Colonic mucosa (tissue), 4 donors: ENCODE data around the gene IL17RA. TPM values are rescaled to one million over a fixed set of nuclear protein-coding genes. Genes with fewer than 3 reads are reported as not detected.
"Not testable (repeated sequence)": the region's sequence is repeated elsewhere in the genome, so short reads cannot be mapped to it uniquely, and the experiment has no call there.

Experiments used
- DNase-seq: peaks from one replicate; pipeline ENCODE4 v3.0.0-alpha.2; 2020
- H3K27ac ChIP-seq: fragments of 200-600 bp; one replicate; pipeline ENCODE4 v1.8.0; 2021
- H3K27me3 ChIP-seq: fragments of 200-600 bp; one replicate; pipeline ENCODE4 v1.8.0; 2021
- H3K36me3 ChIP-seq: fragments of 200-600 bp; one replicate; pipeline ENCODE4 v1.8.0; 2021
- H3K4me1 ChIP-seq: fragments of 200-600 bp; one replicate; pipeline ENCODE4 v1.8.0; 2021; ENCODE audit warnings: mild to moderate bottlenecking
- H3K4me3 ChIP-seq: fragments of 200-600 bp; one replicate; pipeline ENCODE4 v1.8.0; 2021
- H3K9ac ChIP-seq, 2 donors: one replicate each; pipeline ENCODE4 v1.7.0; 2013; ENCODE audit warnings: control low read depth in 2 of 2, low read depth in 2 of 2, low read length in 2 of 2
- H3K9me3 ChIP-seq: fragments of 200-600 bp; one replicate; pipeline ENCODE4 v1.8.0; 2021
- CTCF ChIP-seq: fragments of 200-600 bp; IDR thresholded peaks from one replicate; pipeline ENCODE4 v1.8.0; 2022; ENCODE audit warnings: antibody characterized with exemption, mild to moderate bottlenecking
- intact Hi-C: fragments of 100-400 bp; cut with DNase I; formaldehyde crosslinking; loops from one replicate; pipeline ENCODE4 v1.14.1; 2022
- total RNA-seq, 2 donors: library from RNA; stranded (reverse); fragmentation: NEBNext Ultra II Directional in 1 of 2; extraction: Animal tissue kit (Norgen Biotek cat#: 25700) in 1 of 2; gene quantifications; one replicate each; pipeline ENCODE4 v1.2.1, GENCODE V29; 2021
- donor health status: healthy.
- donor health status: DM: no; HTN: no; CAD: no.
- donor health status: DM: no; HTN: no; CAD: no.

IL17RA gene
- total RNA-seq, 2 donors from 2014 or later, result 17.2 to 20.2 TPM

- no peak for DNase-seq
Measured at GRCh38 chr22:17143101-17143500, 58.3 kb downstream of the IL17RA start.

GRCh38 chr22:17143826-17144225 lies 59.0 kb downstream of the IL17RA start:
- no peaks in the 10 kb centered on the region for H3K27me3 ChIP-seq
- no peak overlapping the region for H3K4me3 ChIP-seq
- DNase-seq, result no peak
- TF ChIP-seq CTCF, result no peak
- no peak overlapping the region for H3K9ac ChIP-seq
- intact Hi-C loops, result no loop called here
- no peak overlapping the region for H3K27ac ChIP-seq
- no peaks in the 10 kb centered on the region for H3K36me3 ChIP-seq
- H3K4me1 ChIP-seq, result no peaks in the 10 kb centered on the region
- no peaks in the 10 kb centered on the region for H3K9me3 ChIP-seq

More at GRCh38 chr22:17143101-17143500, 58.3 kb downstream of the IL17RA start:
- H3K4me1 ChIP-seq, result no peaks in the 10 kb centered on the region
- no peak overlapping the region for H3K4me3 ChIP-seq
- no peaks in the 10 kb centered on the region for H3K36me3 ChIP-seq
- no peak for TF ChIP-seq CTCF
- no peak overlapping the region for H3K9ac ChIP-seq
- intact Hi-C loops, result no loop called here
- H3K27ac ChIP-seq, result no peak overlapping the region
- no peaks in the 10 kb centered on the region for H3K9me3 ChIP-seq
- H3K27me3 ChIP-seq, result no peaks in the 10 kb centered on the region

GRCh38 chr22:17145021-17145680 lies 60.4 kb downstream of the IL17RA start:
- no peaks in the 10 kb centered on the region for H3K36me3 ChIP-seq
- no peak overlapping the region for H3K4me3 ChIP-seq
- intact Hi-C loops, result no loop called here
- no peak overlapping the region for H3K27ac ChIP-seq
- H3K9me3 ChIP-seq, result no peaks in the 10 kb centered on the region
- no peak for DNase-seq
- TF ChIP-seq CTCF, result no peak
- no peaks in the 10 kb centered on the region for H3K27me3 ChIP-seq
- no peak overlapping the region for H3K9ac ChIP-seq
- peaks cover 7% of the 10 kb centered on the region for H3K4me1 ChIP-seq

- intact Hi-C loops, H3K4me3 ChIP-seq, H3K27me3 ChIP-seq, H3K27ac ChIP-seq, DNase-seq, H3K9ac ChIP-seq, H3K9me3 ChIP-seq, H3K4me1 ChIP-seq, H3K36me3 ChIP-seq: not testable (repeated sequence)
Measured at GRCh38 chr22:17147458-17147857, 62.7 kb downstream of the IL17RA start.

- intact Hi-C loops, result no loop called here
- Histone ChIP-seq H3K27ac (peak overlapping the region; percentile 47), H3K9ac (no peak overlapping the region), H3K27me3 (no peaks in the 10 kb centered on the region), H3K4me3 (no peak overlapping the region), H3K9me3 (no peaks in the 10 kb centered on the region), H3K36me3 (no peaks in the 10 kb centered on the region), H3K4me1 (peaks cover 10% of the 10 kb centered on the region)
- peak; percentile 78 for DNase-seq
- TF ChIP-seq CTCF, result no peak
Measured at GRCh38 chr22:17149076-17149815, 64.4 kb downstream of the IL17RA start.

- H3K36me3 ChIP-seq, result no peaks in the 10 kb centered on the region
- no peak overlapping the region for H3K9ac ChIP-seq
- DNase-seq, result no peak
- peaks cover 10% of the 10 kb centered on the region for H3K4me1 ChIP-seq
- H3K27ac ChIP-seq, result no peak overlapping the region
- H3K27me3 ChIP-seq, result no peaks in the 10 kb centered on the region
- H3K9me3 ChIP-seq, result no peaks in the 10 kb centered on the region
- H3K4me3 ChIP-seq, result no peak overlapping the region
- intact Hi-C loops, result no loop called here
- TF ChIP-seq CTCF, result no peak
Measured at GRCh38 chr22:17152340-17152739, 67.5 kb downstream of the IL17RA start.
